HCT116 (cell line): ENCODE measurements around the gene PLAGL1. TPM values are rescaled to one million over a fixed set of nuclear protein-coding genes. Genes with fewer than 3 reads are reported as not detected.

Source experiments
- ATAC-seq: fragments of 200-7000 bp; cut with Tn5 transposase; 2 replicates; pipeline ENCODE4 v1.9.1; 2020; ENCODE audit warnings: mild to moderate bottlenecking, moderate library complexity
- BruUV-seq: library from RNA; stranded (reverse); fragments of 400-500 nt; replicated peaks from 2 replicates; lab custom pipeline; 2021; lab: Mats Ljungman, UMichigan
- CTCF ChIA-PET: fragments of 300-600 bp; sonication (Branson Sonifier 250); formaldehyde crosslinking; loops from one replicate; lab custom pipeline; 2021; ENCODE audit warnings: antibody characterized with exemption; lab: Charles Lee
- POLR2A ChIA-PET: fragments of 300-600, 350-600 bp; sonication (Branson Sonifier 250); formaldehyde crosslinking; loops from one replicate; lab custom pipeline; 2021; ENCODE audit warnings: antibody characterized with exemption; lab: Charles Lee
- RAD21 ChIA-PET, 2 experiments: fragments of 300-600 bp; sonication (Branson Sonifier 250); formaldehyde crosslinking; loops; one replicate each; lab custom pipeline; 2023; ENCODE audit warnings: low total read pairs in 2 of 2; ENCODE audit not compliant: uncharacterized antibody in 2 of 2, unreplicated experiment in 2 of 2, low non-redundant PET in 1 of 2; lab: Charles Lee
- DNase-seq: peaks from one replicate; pipeline ENCODE4 v3.0.0-alpha.2; 2010; ENCODE audit warnings: low read depth, low spot score
- H2AFZ ChIP-seq: fragments of 200-600 bp; shearing (Covaris generic), sonication (generic); 2 replicates; pipeline ENCODE4 v1.6.1; 2017; ENCODE audit warnings: low read depth, mixed run types, mixed read lengths, antibody characterized with exemption, low read length; ENCODE audit not compliant: poor library complexity, severe bottlenecking
- H3K27ac ChIP-seq: 2 replicates; pipeline ENCODE4 v1.5.1; 2012; ENCODE audit warnings: low read depth, low read length
- H3K27me3 ChIP-seq: fragments of 200-600 bp; sonication (generic); 2 replicates; pipeline ENCODE4 v1.6.1; 2016; ENCODE audit warnings: mixed run types, low read length, mixed read lengths; ENCODE audit not compliant: insufficient read depth
- H3K36me3 ChIP-seq, 2 experiments: fragments of 200-500 bp in 1 of 2; fragments of 200-600 bp in 1 of 2; sonication (Bioruptor generic) in 1 of 2; sonication (generic) in 1 of 2; 2 replicates each; pipeline versions ENCODE4 v1.5.1 to v1.6.1; 2014 to 2016; ENCODE audit warnings: low read length in 2 of 2, inconsistent platforms in 1 of 2, mixed read lengths in 1 of 2, mixed run types in 1 of 2; ENCODE audit not compliant: insufficient read depth in 2 of 2, control insufficient read depth in 1 of 2
- H3K4me1 ChIP-seq, 2 experiments: fragments of 200-600 bp in 1 of 2; sonication (generic) in 1 of 2; 2 replicates each; pipeline versions ENCODE4 v1.5.1 to v1.6.1; 2012 to 2017; ENCODE audit warnings: low read length in 2 of 2, inconsistent platforms in 1 of 2, mild to moderate bottlenecking in 1 of 2, mixed read lengths in 1 of 2, mixed run types in 1 of 2, moderate library complexity in 1 of 2; ENCODE audit not compliant: insufficient read depth in 2 of 2, control insufficient read depth in 1 of 2
- H3K4me2 ChIP-seq: fragments of 200-600 bp; sonication (generic); 2 replicates; pipeline ENCODE4 v1.6.1; 2017; ENCODE audit warnings: mixed run types, low read length, mixed read lengths
- H3K4me3 ChIP-seq, 2 experiments: fragments of 200-600 bp in 1 of 2; sonication (generic) in 1 of 2; replicated peaks in 1 of 2; 2 replicates each; pipeline ENCODE4 v1.5.1; 2011 to 2016; ENCODE audit warnings: low read length in 2 of 2, control low read depth in 1 of 2, low read depth in 1 of 2, mild to moderate bottlenecking in 1 of 2, mixed read lengths in 1 of 2, mixed run types in 1 of 2
- H3K79me2 ChIP-seq: fragments of 200-600 bp; sonication (generic); 2 replicates; pipeline ENCODE4 v1.6.1; 2017; ENCODE audit warnings: mild to moderate bottlenecking, mixed run types, low read length, moderate library complexity, mixed read lengths; ENCODE audit not compliant: insufficient read depth
- H3K9ac ChIP-seq: fragments of 200-600 bp; sonication (generic); 2 replicates; pipeline ENCODE4 v1.6.1; 2016; ENCODE audit warnings: low read length, mixed read lengths
- H3K9me2 ChIP-seq: fragments of 200-600 bp; sonication (generic), shearing (Covaris generic); 2 replicates; pipeline ENCODE4 v1.6.1; 2017; ENCODE audit warnings: mixed run types, mild to moderate bottlenecking, moderate library complexity; ENCODE audit not compliant: insufficient read depth
- H3K9me3 ChIP-seq, 2 experiments: fragments of 200-500 bp in 1 of 2; fragments of 200-600 bp in 1 of 2; sonication (Bioruptor generic) in 1 of 2; sonication (generic) in 1 of 2; 2 replicates each; pipeline ENCODE4 v1.6.1; 2014 to 2017; ENCODE audit warnings: low read length in 2 of 2, mixed read lengths in 2 of 2, inconsistent platforms in 1 of 2, low read depth in 1 of 2, mild to moderate bottlenecking in 1 of 2, mixed run types in 1 of 2, moderate library complexity in 1 of 2; ENCODE audit not compliant: control insufficient read depth in 1 of 2, insufficient read depth in 1 of 2
- H4K20me1 ChIP-seq: fragments of 200-600 bp; sonication (generic), shearing (Covaris generic); 2 replicates; pipeline ENCODE4 v1.6.1; 2017; ENCODE audit warnings: mixed run types, mild to moderate bottlenecking, moderate library complexity; ENCODE audit not compliant: insufficient read depth
- CEBPB ChIP-seq: IDR thresholded peaks from 2 replicates; pipeline ENCODE4 v1.6.1; 2012; ENCODE audit warnings: low read depth
- EGR1 ChIP-seq: IDR thresholded peaks from 2 replicates; pipeline ENCODE4 v1.6.1; 2012; ENCODE audit warnings: low read depth
- ELF1 ChIP-seq: IDR thresholded peaks from 2 replicates; pipeline ENCODE4 v1.6.1; 2012; ENCODE audit warnings: low read depth, borderline replicate concordance
- EZH2 ChIP-seq: fragments of 200-600 bp; sonication (generic); IDR thresholded peaks from 2 replicates; pipeline ENCODE4 v1.6.1; 2017; ENCODE audit warnings: antibody characterized with exemption, mixed run types
- JUND ChIP-seq: IDR thresholded peaks from 2 replicates; pipeline ENCODE4 v1.6.1; 2012
- SIN3A ChIP-seq: IDR thresholded peaks from 2 replicates; pipeline ENCODE4 v1.6.1; 2012; ENCODE audit warnings: low read depth
- SP1 ChIP-seq: IDR thresholded peaks from 2 replicates; pipeline ENCODE4 v1.6.1; 2012; ENCODE audit warnings: low read depth
- SRF ChIP-seq: IDR thresholded peaks from 2 replicates; pipeline ENCODE4 v1.6.1; 2012; ENCODE audit warnings: low read depth
- TCF7L2 ChIP-seq: IDR thresholded peaks from 2 replicates; pipeline ENCODE4 v1.7.0; 2011; ENCODE audit warnings: borderline replicate concordance, inconsistent platforms; ENCODE audit not compliant: insufficient read depth, insufficient read length; ENCODE audit errors: extremely low read depth
- YY1 ChIP-seq: IDR thresholded peaks from 2 replicates; pipeline ENCODE4 v1.6.1; 2011; ENCODE audit warnings: low read length, low read depth, moderate library complexity, mild to moderate bottlenecking; ENCODE audit not compliant: insufficient replicate concordance; ENCODE audit errors: extremely low read depth
- ZNF274 ChIP-seq: fragments of 200-500 bp; sonication (Bioruptor generic); IDR thresholded peaks from 2 replicates; pipeline ENCODE4 v1.6.1; 2014; ENCODE audit warnings: mild to moderate bottlenecking, low read depth, low read length, inconsistent platforms
- intact Hi-C: fragments of 100-400 bp; cut with micrococcal nuclease; formaldehyde crosslinking; loops from 2 replicates; pipeline ENCODE4 v1.10.0; 2022
- total RNA-seq: library from RNA; stranded (reverse); gene quantifications from one replicate; pipeline ENCODE4 v1.2.1, GENCODE V29; 2021; ENCODE audit not compliant: unreplicated experiment
- TF ChIP-seq, protein P1 (sequence below), 3 experiments: fragments of 200-600 bp in 1 of 3; sonication (generic) in 1 of 3; IDR thresholded peaks in 2 of 3; conservative IDR thresholded peaks in 1 of 3; 2 replicates each; pipeline ENCODE4 v1.5.1; 2012 to 2017; ENCODE audit warnings: low read depth in 2 of 3, low read length in 2 of 3, antibody characterized with exemption in 1 of 3, borderline replicate concordance in 1 of 3, control low read depth in 1 of 3, mild to moderate bottlenecking in 1 of 3, mixed read lengths in 1 of 3, mixed run types in 1 of 3, moderate library complexity in 1 of 3; ENCODE audit not compliant: insufficient read depth in 1 of 3
- TF ChIP-seq, protein P2 (sequence below): IDR thresholded peaks from 2 replicates; pipeline ENCODE4 v1.6.1; 2012
- TF ChIP-seq, protein P3 (sequence below): IDR thresholded peaks from 2 replicates; pipeline ENCODE4 v1.6.1; 2012

The PLAGL1 gene
- total RNA-seq, 1 experiment from 2014 or later: 35.6 TPM

DNA sequence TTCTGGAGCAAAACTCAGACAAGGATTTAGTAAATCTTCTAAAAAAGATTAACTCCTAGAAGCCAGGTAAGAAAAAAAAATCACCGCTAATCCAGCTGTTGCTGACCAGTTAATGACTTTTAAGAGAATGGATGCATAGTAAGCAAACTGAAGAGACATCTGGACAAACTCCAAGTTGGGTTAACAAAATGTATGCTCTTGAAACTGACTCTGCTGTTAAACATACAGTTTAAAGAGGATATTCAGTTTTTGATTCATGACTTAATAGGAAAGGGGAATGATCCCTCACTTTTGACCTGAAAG, 70.4 kb downstream of the PLAGL1 start (continued):
- TF ChIP-seq, protein P1, sequence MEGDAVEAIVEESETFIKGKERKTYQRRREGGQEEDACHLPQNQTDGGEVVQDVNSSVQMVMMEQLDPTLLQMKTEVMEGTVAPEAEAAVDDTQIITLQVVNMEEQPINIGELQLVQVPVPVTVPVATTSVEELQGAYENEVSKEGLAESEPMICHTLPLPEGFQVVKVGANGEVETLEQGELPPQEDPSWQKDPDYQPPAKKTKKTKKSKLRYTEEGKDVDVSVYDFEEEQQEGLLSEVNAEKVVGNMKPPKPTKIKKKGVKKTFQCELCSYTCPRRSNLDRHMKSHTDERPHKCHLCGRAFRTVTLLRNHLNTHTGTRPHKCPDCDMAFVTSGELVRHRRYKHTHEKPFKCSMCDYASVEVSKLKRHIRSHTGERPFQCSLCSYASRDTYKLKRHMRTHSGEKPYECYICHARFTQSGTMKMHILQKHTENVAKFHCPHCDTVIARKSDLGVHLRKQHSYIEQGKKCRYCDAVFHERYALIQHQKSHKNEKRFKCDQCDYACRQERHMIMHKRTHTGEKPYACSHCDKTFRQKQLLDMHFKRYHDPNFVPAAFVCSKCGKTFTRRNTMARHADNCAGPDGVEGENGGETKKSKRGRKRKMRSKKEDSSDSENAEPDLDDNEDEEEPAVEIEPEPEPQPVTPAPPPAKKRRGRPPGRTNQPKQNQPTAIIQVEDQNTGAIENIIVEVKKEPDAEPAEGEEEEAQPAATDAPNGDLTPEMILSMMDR (IDR thresholded peaks at IDR 0.05 in 2 of 3, conservative IDR thresholded peaks at IDR 0.05 in 1 of 3; ENCODE audit: borderline replicate concordance in 1 of 3, insufficient read depth in 1 of 3, low read depth in 2 of 3, low read length in 2 of 3): no peak
- no peak for TF ChIP-seq EZH2
- no peak for TF ChIP-seq CEBPB
- TF ChIP-seq JUND: no peak
- TF ChIP-seq, protein P2, sequence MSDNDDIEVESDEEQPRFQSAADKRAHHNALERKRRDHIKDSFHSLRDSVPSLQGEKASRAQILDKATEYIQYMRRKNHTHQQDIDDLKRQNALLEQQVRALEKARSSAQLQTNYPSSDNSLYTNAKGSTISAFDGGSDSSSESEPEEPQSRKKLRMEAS: no peak
- no peak for TF ChIP-seq EGR1
- TF ChIP-seq TCF7L2: no peak
- no peak for TF ChIP-seq ELF1
- TF ChIP-seq SRF: no peak
- no peak for TF ChIP-seq SIN3A
- TF ChIP-seq, all 23 proteins: peak for 0

DNA sequence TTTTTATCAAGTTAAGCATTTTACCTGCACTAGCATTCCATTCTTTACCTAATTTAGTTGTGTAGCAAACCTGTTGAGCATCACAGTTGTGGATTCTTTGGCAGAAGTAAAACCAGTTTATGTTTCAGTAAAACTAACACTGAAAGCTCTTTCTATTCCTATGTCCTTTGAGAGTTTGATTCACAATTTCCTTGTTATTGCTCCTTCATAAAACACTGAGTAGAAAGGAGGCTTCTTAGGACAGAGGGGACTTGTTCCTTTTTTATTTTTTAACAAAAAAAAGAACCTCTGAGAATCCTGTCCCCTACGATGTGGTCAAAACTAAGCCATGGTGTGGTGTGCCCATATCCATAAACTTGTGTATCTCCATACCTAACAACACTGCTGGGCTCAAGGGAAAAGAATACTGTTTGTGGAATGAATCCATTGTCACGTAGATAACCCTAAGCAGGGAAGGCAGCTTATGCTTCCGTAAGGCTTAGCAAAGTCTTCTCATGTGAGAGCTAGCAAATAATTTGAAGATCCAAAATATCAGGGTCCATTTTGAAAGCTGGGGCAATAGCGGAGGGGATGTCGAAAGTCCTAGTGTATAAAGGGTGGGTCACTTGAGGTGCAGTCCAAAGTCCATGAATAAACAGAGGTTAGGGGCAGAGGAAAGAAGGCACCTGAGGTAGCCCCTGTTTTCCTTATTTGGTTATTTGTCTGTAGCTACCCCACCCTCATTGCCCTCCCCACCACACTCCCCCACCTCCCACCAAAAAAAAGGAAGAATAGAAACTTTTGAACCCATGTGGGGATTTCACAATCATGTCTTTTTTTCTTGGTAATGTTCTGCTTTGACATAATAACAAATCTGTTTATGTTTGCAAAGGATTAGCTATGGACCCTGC, 71.0 kb downstream of the PLAGL1 start:
- Histone ChIP-seq H2AFZ (no peak overlapping the region), H3K9me3 (no peaks in the 10 kb centered on the region), H3K9ac (no peak overlapping the region), H4K20me1 (no peaks in the 10 kb centered on the region), H3K27me3 (no peaks in the 10 kb centered on the region), H3K4me2 (no peak overlapping the region), H3K79me2 (no peaks in the 10 kb centered on the region), H3K4me1 (no peaks in the 10 kb centered on the region; a peak in 1 of 4 replicates), H3K9me2 (no peaks in the 10 kb centered on the region), H3K4me3 (no peak overlapping the region), H3K36me3 (no peaks in the 10 kb centered on the region), H3K27ac (no peak overlapping the region)
- BruUV-seq: no TSS peak
- CTCF ChIA-PET: interaction anchor here (2.1 kb wide), 1 partner anchor 362 kb away, joined by 5 read pairs; no protein-coding TSS in a partner anchor
- no peak for ATAC-seq
- RAD21 ChIA-PET: no interaction called here
- DNase-seq: no peak
- intact Hi-C loops: no loop called here
- POLR2A ChIA-PET: no interaction called here
- TF ChIP-seq CEBPB (no peak), YY1 (no peak), SP1 (no peak), ZNF274 (no peak)
- TF ChIP-seq, protein P2: no peak
- TF ChIP-seq, protein P3, sequence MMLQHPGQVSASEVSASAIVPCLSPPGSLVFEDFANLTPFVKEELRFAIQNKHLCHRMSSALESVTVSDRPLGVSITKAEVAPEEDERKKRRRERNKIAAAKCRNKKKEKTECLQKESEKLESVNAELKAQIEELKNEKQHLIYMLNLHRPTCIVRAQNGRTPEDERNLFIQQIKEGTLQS: no peak
